ENCODE results near the gene TGFBR3.
A peak's percentile ranks its signal among the peaks of the same experiment; 100 is the strongest.

DNA sequence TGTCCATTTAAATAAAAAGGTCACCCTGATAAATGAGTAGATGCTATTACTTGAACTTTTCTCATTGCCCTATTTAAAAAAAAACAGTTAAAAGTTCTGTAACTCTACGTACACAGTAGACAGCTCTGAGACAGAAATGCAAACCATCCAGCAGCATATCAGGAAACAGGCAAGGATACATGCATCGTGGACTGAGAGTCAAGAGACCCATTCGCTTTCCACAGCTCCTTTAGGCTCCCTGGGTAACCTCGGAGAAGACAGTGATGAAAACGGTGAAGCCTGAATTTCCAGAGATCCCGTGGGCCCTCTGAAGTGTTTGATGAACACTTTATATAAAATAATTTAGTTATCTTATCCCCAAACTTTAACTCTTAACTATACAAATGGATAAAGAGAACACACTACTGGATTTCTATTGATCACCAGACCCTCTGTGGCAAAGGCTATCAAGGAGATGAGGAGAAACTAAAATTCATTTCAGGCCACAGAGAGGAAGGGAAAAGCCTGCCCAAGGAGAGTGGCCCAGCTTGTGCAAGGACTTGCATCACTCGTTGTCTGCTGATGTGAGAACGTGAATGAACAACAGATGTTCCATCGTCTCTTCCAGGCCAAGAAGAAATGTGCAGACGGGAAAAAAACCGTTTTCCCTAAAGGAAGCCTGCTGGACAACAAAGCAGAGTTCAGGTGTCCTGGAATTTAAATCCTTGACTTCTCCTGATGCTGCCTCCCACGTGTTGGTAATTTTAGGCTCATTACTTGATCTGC is 131.0 kb downstream of the TGFBR3 start:
- peak in 1 of 4 experiments; percentile 30 for TF ChIP-seq CTCF (IDR thresholded peaks at IDR 0.05)
- TF ChIP-seq POLR2A (IDR thresholded peaks at IDR 0.05) = no peak
